OCI-LY1 (cell line): ENCODE data around the gene C4B.

Experiments used
- EZH2 ChIP-seq: fragments of 200-600 bp; sonication (generic), shearing (Covaris generic); IDR thresholded peaks from 2 replicates; pipeline ENCODE4 v1.8.0; 2017; ENCODE audit warnings: borderline replicate concordance, mixed run types, mild to moderate bottlenecking, antibody characterized with exemption, low read length, moderate library complexity, mixed read lengths
- TF ChIP-seq, protein P1 (sequence below): fragments of 200-600 bp; sonication (generic), shearing (Covaris generic); IDR thresholded peaks from 2 replicates; pipeline ENCODE4 v1.5.1; 2017; ENCODE audit warnings: mild to moderate bottlenecking, antibody characterized with exemption, low read length, moderate library complexity, mixed read lengths

DNA sequence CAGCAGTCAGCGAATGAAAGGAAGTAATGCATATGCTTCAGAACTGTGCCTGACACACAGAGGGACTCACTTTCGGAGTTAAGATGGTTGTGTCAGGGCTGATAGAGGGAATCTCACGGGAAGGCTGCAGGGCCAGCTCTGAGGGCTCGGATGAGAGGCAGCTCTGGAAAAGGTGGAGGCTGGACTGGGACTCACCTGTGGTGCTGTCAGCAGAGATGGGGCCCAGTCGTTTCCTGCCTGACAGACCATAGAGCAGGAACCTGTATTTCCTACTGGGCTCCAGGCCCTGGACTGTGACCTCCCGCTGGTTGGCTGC, 32.9 kb downstream of the C4B start:
- TF ChIP-seq, protein P1, sequence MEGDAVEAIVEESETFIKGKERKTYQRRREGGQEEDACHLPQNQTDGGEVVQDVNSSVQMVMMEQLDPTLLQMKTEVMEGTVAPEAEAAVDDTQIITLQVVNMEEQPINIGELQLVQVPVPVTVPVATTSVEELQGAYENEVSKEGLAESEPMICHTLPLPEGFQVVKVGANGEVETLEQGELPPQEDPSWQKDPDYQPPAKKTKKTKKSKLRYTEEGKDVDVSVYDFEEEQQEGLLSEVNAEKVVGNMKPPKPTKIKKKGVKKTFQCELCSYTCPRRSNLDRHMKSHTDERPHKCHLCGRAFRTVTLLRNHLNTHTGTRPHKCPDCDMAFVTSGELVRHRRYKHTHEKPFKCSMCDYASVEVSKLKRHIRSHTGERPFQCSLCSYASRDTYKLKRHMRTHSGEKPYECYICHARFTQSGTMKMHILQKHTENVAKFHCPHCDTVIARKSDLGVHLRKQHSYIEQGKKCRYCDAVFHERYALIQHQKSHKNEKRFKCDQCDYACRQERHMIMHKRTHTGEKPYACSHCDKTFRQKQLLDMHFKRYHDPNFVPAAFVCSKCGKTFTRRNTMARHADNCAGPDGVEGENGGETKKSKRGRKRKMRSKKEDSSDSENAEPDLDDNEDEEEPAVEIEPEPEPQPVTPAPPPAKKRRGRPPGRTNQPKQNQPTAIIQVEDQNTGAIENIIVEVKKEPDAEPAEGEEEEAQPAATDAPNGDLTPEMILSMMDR, result no peak
- no peak for TF ChIP-seq EZH2
